SHP77 treated with DMSO at 0.1 percent for 48 hours (cell line): Measurements from ENCODE around the gene ITPRIP.

Experiments used
- DNase-seq: peaks from one replicate; lab custom pipeline; 2025; lab: John Stamatoyannopoulos, UW

Gene ITPRIP

GRCh38 chr10:104307576-104308438, 30.5 kb downstream of the ITPRIP start:
- no peak for DNase-seq

- no peak for DNase-seq
These were observed 31.4 kb downstream of the ITPRIP start for GRCh38 chr10:104306897-104307296.

GRCh38 chr10:104304927-104305326, 33.3 kb downstream of the ITPRIP start:
- DNase-seq, result no peak

GRCh38 chr10:104304356-104304745, 33.9 kb downstream of the ITPRIP start:
- DNase-seq, result no peak

- DNase-seq, result no peak
These were observed 34.5 kb downstream of the ITPRIP start for GRCh38 chr10:104303594-104304355.

GRCh38 chr10:104301907-104302690, 36.2 kb downstream of the ITPRIP start:
- DNase-seq, result no peak

- peak; percentile 89 for DNase-seq
These were observed 37.5 kb downstream of the ITPRIP start for GRCh38 chr10:104300736-104301292.

- DNase-seq, result no peak
These were observed 38.1 kb downstream of the ITPRIP start for GRCh38 chr10:104300002-104300735.

- DNase-seq, result no peak
These were observed 39.0 kb downstream of the ITPRIP start for GRCh38 chr10:104299031-104299904.

- DNase-seq, result no peak
These were observed 40.3 kb downstream of the ITPRIP start for GRCh38 chr10:104297697-104298660.

- DNase-seq, result no peak
These were observed 41.4 kb downstream of the ITPRIP start for GRCh38 chr10:104296687-104297436.

- DNase-seq, result no peak
These were observed 44.4 kb downstream of the ITPRIP start for GRCh38 chr10:104293781-104294321.

- DNase-seq, result no peak
These were observed 45.3 kb downstream of the ITPRIP start for GRCh38 chr10:104293011-104293410.

- DNase-seq, result peak; percentile 66
These were observed 46.8 kb downstream of the ITPRIP start for GRCh38 chr10:104291439-104291951.

GRCh38 chr10:104288355-104288754, 49.9 kb downstream of the ITPRIP start:
- DNase-seq, result no peak

- no peak for DNase-seq
These were observed 51.3 kb downstream of the ITPRIP start for GRCh38 chr10:104286939-104287338.

GRCh38 chr10:104284846-104285245, 53.4 kb downstream of the ITPRIP start:
- no peak for DNase-seq

GRCh38 chr10:104281694-104282093, 56.6 kb downstream of the ITPRIP start:
- no peak for DNase-seq
